ENCODE data around the gene LRRK1.

Gene LRRK1

GRCh38 chr15:100944244-100944895 is 25.2 kb downstream of the LRRK1 start:
- no peak for TF ChIP-seq CTCF (IDR thresholded peaks at IDR 0.05)

- no peak for TF ChIP-seq CTCF (IDR thresholded peaks at IDR 0.05)
Measured at GRCh38 chr15:100944986-100945385, 25.8 kb downstream of the LRRK1 start.

GRCh38 chr15:100947760-100948429 is 28.7 kb downstream of the LRRK1 start:
- no peak for TF ChIP-seq CTCF (IDR thresholded peaks at IDR 0.05)

GRCh38 chr15:100948430-100948762 is 29.2 kb downstream of the LRRK1 start:
- TF ChIP-seq CTCF (IDR thresholded peaks at IDR 0.05) = no peak

GRCh38 chr15:100949691-100950090 is 30.5 kb downstream of the LRRK1 start:
- no peak for TF ChIP-seq CTCF (IDR thresholded peaks at IDR 0.05)

GRCh38 chr15:100951965-100952364 is 32.8 kb downstream of the LRRK1 start:
- TF ChIP-seq CTCF (IDR thresholded peaks at IDR 0.05) = no peak

- no peak for TF ChIP-seq CTCF (IDR thresholded peaks at IDR 0.05)
Measured at GRCh38 chr15:100952566-100952965, 33.4 kb downstream of the LRRK1 start.
